GM23248 (cell line): ENCODE data around the gene LBP. TPM values are rescaled to one million over a fixed set of nuclear protein-coding genes. Genes with fewer than 3 reads are reported as not detected.
"Not testable (repeated sequence)": the region's sequence is repeated elsewhere in the genome, so short reads cannot be mapped to it uniquely, and the experiment has no call there.

Source experiments
- DNase-seq: peaks from one replicate; pipeline ENCODE4 v3.0.0-alpha.2; 2015
- H2AFZ ChIP-seq: fragments of 200-600 bp; sonication (generic); 2 replicates; pipeline ENCODE4 v1.6.1; 2016; ENCODE audit warnings: antibody characterized with exemption
- H3F3A ChIP-seq: fragments of 200-600 bp; sonication (generic); 2 replicates; pipeline ENCODE4 v1.6.1; 2016; ENCODE audit warnings: mild to moderate bottlenecking, antibody characterized with exemption, mixed run types; ENCODE audit not compliant: insufficient read depth
- H3K27ac ChIP-seq: fragments of 200-600 bp; sonication (generic); 2 replicates; pipeline ENCODE4 v1.5.1; 2016; ENCODE audit warnings: mild to moderate bottlenecking
- H3K27me3 ChIP-seq: fragments of 200-600 bp; sonication (generic); replicated peaks from 2 replicates; pipeline ENCODE4 v1.6.1; 2016; ENCODE audit warnings: mild to moderate bottlenecking; ENCODE audit not compliant: insufficient read depth
- H3K36me3 ChIP-seq: fragments of 200-600 bp; sonication (generic); 2 replicates; pipeline ENCODE4 v1.6.1; 2016; ENCODE audit warnings: low read depth, mild to moderate bottlenecking
- H3K4me1 ChIP-seq: fragments of 200-600 bp; sonication (generic); 2 replicates; pipeline ENCODE4 v1.6.1; 2016; ENCODE audit warnings: mild to moderate bottlenecking; ENCODE audit not compliant: insufficient read depth
- H3K4me2 ChIP-seq: fragments of 200-600 bp; sonication (generic); one replicate; pipeline ENCODE4 v1.6.1; 2016; ENCODE audit warnings: mild to moderate bottlenecking; ENCODE audit not compliant: unreplicated experiment
- H3K4me3 ChIP-seq: fragments of 200-600 bp; sonication (generic); 2 replicates; pipeline ENCODE4 v1.5.1; 2016; ENCODE audit warnings: mild to moderate bottlenecking
- H3K79me2 ChIP-seq: fragments of 200-600 bp; sonication (generic); 2 replicates; pipeline ENCODE4 v1.6.1; 2016; ENCODE audit warnings: mild to moderate bottlenecking; ENCODE audit not compliant: insufficient read depth
- H3K9ac ChIP-seq: fragments of 200-600 bp; sonication (generic); 2 replicates; pipeline ENCODE4 v1.6.1; 2016; ENCODE audit warnings: mild to moderate bottlenecking
- H3K9me2 ChIP-seq: fragments of 200-600 bp; sonication (generic); 2 replicates; pipeline ENCODE4 v1.6.1; 2016; ENCODE audit warnings: mixed run types, mild to moderate bottlenecking, moderate library complexity; ENCODE audit not compliant: insufficient read depth
- H3K9me3 ChIP-seq: fragments of 200-600 bp; sonication (generic); one replicate; pipeline ENCODE4 v1.6.1; 2017; ENCODE audit warnings: low read depth
- H4K20me1 ChIP-seq: fragments of 200-600 bp; sonication (generic); 2 replicates; pipeline ENCODE4 v1.6.0; 2016; ENCODE audit not compliant: insufficient read depth
- EZH2 ChIP-seq: fragments of 200-600 bp; sonication (generic); IDR thresholded peaks from 2 replicates; pipeline ENCODE4 v1.6.1; 2018; ENCODE audit warnings: antibody characterized with exemption, mild to moderate bottlenecking; ENCODE audit not compliant: insufficient read depth, poor library complexity, severe bottlenecking
- EZH2phosphoT487 ChIP-seq: fragments of 200-600 bp; sonication (generic); IDR thresholded peaks from 2 replicates; pipeline ENCODE4 v1.6.1; 2018; ENCODE audit warnings: antibody characterized with exemption, moderate library complexity, mild to moderate bottlenecking, low read depth; ENCODE audit not compliant: insufficient read depth
- WGBS, 2 experiments: methylation state at CpG; one replicate each; pipeline ENCODE4 v1.1.6; 2015 to 2017; ENCODE audit warnings: low lambda C conversion rate in 2 of 2, low coverage in 1 of 2; ENCODE audit errors: missing lambda C conversion rate in 2 of 2; 5-methylcytosine and 5-hydroxymethylcytosine counted together
- in situ Hi-C: fragments of 300-500 bp; cut with MboI; formaldehyde crosslinking; loops from 2 replicates; pipeline ENCODE4 v1.15.0; 2020
- polyA plus RNA-seq: library from polyadenylated mRNA; unstranded; fragments of >200 nt; fragmentation: Nextera tagmentation; extraction: Ambion mirVana; gene quantifications from 2 replicates; pipeline ENCODE4 v1.2.1, GENCODE V29; 2016
- total RNA-seq: library from RNA; depleted of rRNA; stranded (reverse); fragments of >200 nt; shearing (Covaris generic); gene quantifications from 2 replicates; pipeline ENCODE4 v1.2.3, GENCODE V29; 2014

LBP gene
- total and polyA plus RNA-seq, 2 experiments from 2014 or later, result not detected

- Histone ChIP-seq H3K9me3 (no peaks in the 10 kb centered on the region), H3K36me3 (no peaks in the 10 kb centered on the region), H3F3A (no peaks in the 10 kb centered on the region), H3K4me1 (no peaks in the 10 kb centered on the region), H3K4me2 (no peak overlapping the region), H3K79me2 (no peaks in the 10 kb centered on the region), H3K9me2 (no peaks in the 10 kb centered on the region), H3K27me3 (peaks cover 59% of the 10 kb centered on the region), H4K20me1 (no peaks in the 10 kb centered on the region), H3K27ac (no peak overlapping the region), H2AFZ (no peak overlapping the region), H3K4me3 (no peak overlapping the region), H3K9ac (no peak overlapping the region)
- in situ Hi-C loops, result no loop called here
- no peak for TF ChIP-seq EZH2phosphoT487
- no peak for TF ChIP-seq EZH2
- no peak for DNase-seq
- WGBS, 2 experiments, result 20 to 24% methylated on average over 7 of the region's 7 CpGs
Measured at GRCh38 chr20:38336726-38337125, 9.6 kb upstream of the LBP start.

- peak; percentile 21 for DNase-seq
- no peaks in the 10 kb centered on the region for H3K36me3 ChIP-seq
Measured at GRCh38 chr20:38337561-38338140, 8.6 kb upstream of the LBP start.

DNA sequence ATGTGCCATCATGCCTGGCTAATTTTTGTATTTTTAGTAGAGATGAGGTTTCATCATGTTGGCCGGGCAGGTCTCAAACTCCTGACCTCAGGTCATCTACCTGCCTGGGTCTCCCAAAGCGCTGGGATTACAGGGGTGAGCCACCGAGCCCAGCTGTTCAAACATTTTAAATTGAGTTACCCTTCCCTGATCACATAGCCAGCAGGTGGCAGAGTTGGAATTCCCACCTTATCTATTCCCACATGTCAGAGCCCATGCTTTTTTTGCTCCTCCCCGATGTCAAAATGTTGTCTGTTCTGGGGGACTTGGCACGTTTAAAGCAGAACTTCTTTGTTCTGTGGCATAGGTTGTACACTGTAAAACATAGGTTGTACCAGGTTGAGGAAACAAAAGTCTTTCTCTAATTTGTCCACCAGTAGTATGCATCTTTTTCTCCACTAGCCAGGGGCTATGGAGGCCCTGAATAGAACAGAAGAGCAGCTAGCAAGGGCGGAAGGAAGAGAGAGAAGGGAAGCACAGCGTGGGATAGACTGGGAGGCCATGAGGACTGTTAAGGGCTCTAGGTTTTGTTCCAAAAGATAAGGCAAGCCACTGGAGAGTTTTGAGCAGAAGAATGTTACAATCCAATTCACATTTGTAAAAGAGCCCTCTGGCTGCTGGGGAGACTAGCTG, 7.3 kb upstream of the LBP start:
- no peak for TF ChIP-seq EZH2phosphoT487
- TF ChIP-seq EZH2, result no peak
- 42 to 45% methylated on average over 7 of the region's 7 CpGs for WGBS, 2 experiments
- in situ Hi-C loops, result no loop called here

More at GRCh38 chr20:38337561-38338140, 8.6 kb upstream of the LBP start:
- Histone ChIP-seq H3K9ac (no peak overlapping the region), H3K79me2 (no peaks in the 10 kb centered on the region), H3K27ac (no peak overlapping the region), H3K27me3 (peaks cover 68% of the 10 kb centered on the region), H3K4me1 (no peaks in the 10 kb centered on the region), H3K4me3 (no peak overlapping the region), H3F3A (no peaks in the 10 kb centered on the region), H3K9me3 (no peaks in the 10 kb centered on the region), H3K9me2 (no peaks in the 10 kb centered on the region), H4K20me1 (no peaks in the 10 kb centered on the region), H2AFZ (no peak overlapping the region), H3K4me2 (no peak overlapping the region)
- TF ChIP-seq EZH2phosphoT487 (no peak), EZH2 (no peak)
- WGBS, 2 experiments, result 35 to 41% methylated on average over 6 of the region's 6 CpGs
- in situ Hi-C loops, result no loop called here

DNA sequence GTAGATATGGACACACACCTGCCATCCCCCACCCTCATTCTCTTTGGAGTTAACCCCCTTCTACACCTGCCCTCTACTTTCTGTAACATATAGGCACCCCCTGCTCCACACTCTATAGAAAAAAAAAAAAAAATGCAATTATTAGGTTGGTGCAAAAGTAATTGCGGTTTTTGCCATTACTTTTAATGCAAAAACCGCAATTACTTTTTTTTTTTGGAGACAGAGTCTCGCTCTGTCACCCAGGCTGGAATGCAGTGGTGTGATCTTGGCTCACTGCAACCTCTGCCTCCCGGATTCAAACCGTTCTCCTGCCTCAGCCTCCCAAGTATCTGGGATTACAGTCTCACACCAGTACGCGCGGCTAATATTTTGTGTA, 6.8 kb upstream of the LBP start:
- H4K20me1 ChIP-seq, H3K9me2 ChIP-seq, in situ Hi-C loops, H3K36me3 ChIP-seq, H3K27ac ChIP-seq, H3K9ac ChIP-seq, DNase-seq, H2AFZ ChIP-seq, H3F3A ChIP-seq, H3K4me1 ChIP-seq, H3K4me2 ChIP-seq, H3K79me2 ChIP-seq, H3K4me3 ChIP-seq, H3K9me3 ChIP-seq: not testable (repeated sequence)
- WGBS, 2 experiments, result 57 to 64% methylated on average over 8 of the region's 8 CpGs
- peaks cover 62% of the 10 kb centered on the region for H3K27me3 ChIP-seq

More for the DNA sequence above, 7.3 kb upstream of the LBP start:
- H3K4me2 ChIP-seq, result no peak overlapping the region
- H3K27ac ChIP-seq, result no peak overlapping the region
- no peak overlapping the region for H3K9ac ChIP-seq
- H3K36me3 ChIP-seq, result no peaks in the 10 kb centered on the region
- H2AFZ ChIP-seq, result no peak overlapping the region
- H3K79me2 ChIP-seq, result no peaks in the 10 kb centered on the region
- peak; percentile 33 for DNase-seq
- no peaks in the 10 kb centered on the region for H3K9me3 ChIP-seq
- no peaks in the 10 kb centered on the region for H3K4me1 ChIP-seq
- peaks cover 65% of the 10 kb centered on the region for H3K27me3 ChIP-seq
- H3F3A ChIP-seq, result no peaks in the 10 kb centered on the region
- H3K9me2 ChIP-seq, result no peaks in the 10 kb centered on the region
- H3K4me3 ChIP-seq, result no peak overlapping the region
- H4K20me1 ChIP-seq, result no peaks in the 10 kb centered on the region
